SK-N-SH treated with all-trans-retinoic acid at 6 μM for 48 hours (cell line): ENCODE measurements around the gene KIF3C.

ENCODE experiments used
- ATAC-seq: fragments of 200-7000 bp; cut with Tn5 transposase; 3 replicates; pipeline ENCODE4 v1.9.1; 2020; ENCODE audit warnings: mild to moderate bottlenecking, moderate library complexity
- ARNTL ChIP-seq: fragments of 450-650 bp; formaldehyde crosslinking; IDR thresholded peaks from 2 replicates; pipeline ENCODE4 v1.5.0; 2020; ENCODE audit warnings: low read depth, mild to moderate bottlenecking, moderate library complexity, borderline replicate concordance
- BACH2 ChIP-seq: fragments of 250-450 bp; sonication (Bioruptor Pico); IDR thresholded peaks from 2 replicates; pipeline ENCODE4 v1.9.0; 2021; ENCODE audit warnings: mild to moderate bottlenecking, borderline replicate concordance
- CSDC2 ChIP-seq: fragments of 250-450 bp; sonication (Bioruptor Pico); IDR thresholded peaks from 2 replicates; pipeline ENCODE4 v1.5.0; 2020; ENCODE audit warnings: mild to moderate bottlenecking, moderate library complexity
- ESRRG ChIP-seq: fragments of 250-450 bp; sonication (Bioruptor Pico); IDR thresholded peaks from 2 replicates; pipeline ENCODE4 v1.6.1; 2021; ENCODE audit warnings: mild to moderate bottlenecking
- GLIS3 ChIP-seq: fragments of 250-450 bp; sonication (Bioruptor Pico); IDR thresholded peaks from 2 replicates; pipeline ENCODE4 v1.5.0; 2020; ENCODE audit warnings: mild to moderate bottlenecking, moderate library complexity
- ISL1 ChIP-seq: fragments of 250-450 bp; sonication (Bioruptor Pico); IDR thresholded peaks from 2 replicates; pipeline ENCODE4 v2.1.2; 2022; ENCODE audit warnings: mild to moderate bottlenecking, moderate library complexity
- PPARA ChIP-seq: fragments of 250-450 bp; sonication (Bioruptor Pico); IDR thresholded peaks from 2 replicates; pipeline ENCODE4 v1.5.0; 2020; ENCODE audit warnings: mild to moderate bottlenecking, borderline replicate concordance
- RARB ChIP-seq: fragments of 250-450 bp; sonication (Bioruptor Pico); IDR thresholded peaks from 2 replicates; pipeline ENCODE4 v1.8.0; 2021; ENCODE audit warnings: mild to moderate bottlenecking, moderate library complexity
- SNAI2 ChIP-seq: fragments of 250-450 bp; sonication (Bioruptor Pico); IDR thresholded peaks from 2 replicates; pipeline ENCODE4 v1.5.0; 2020; ENCODE audit warnings: mild to moderate bottlenecking, moderate library complexity
- TCF4 ChIP-seq: fragments of 250-450 bp; sonication (Bioruptor Pico); IDR thresholded peaks from 2 replicates; pipeline ENCODE4 v1.8.0; 2021; ENCODE audit warnings: mild to moderate bottlenecking, moderate library complexity, borderline replicate concordance
- ZC3H10 ChIP-seq: fragments of 250-450 bp; sonication (Bioruptor Pico); IDR thresholded peaks from 2 replicates; pipeline ENCODE4 v1.5.1; 2021; ENCODE audit warnings: mild to moderate bottlenecking, moderate library complexity
- ZFP3 ChIP-seq: fragments of 250-450 bp; sonication (Bioruptor Pico); IDR thresholded peaks from 2 replicates; pipeline ENCODE4 v1.5.0; 2020; ENCODE audit warnings: mild to moderate bottlenecking, moderate library complexity
- ZNF565 ChIP-seq: fragments of 450-650 bp; formaldehyde crosslinking; conservative IDR thresholded peaks from 2 replicates; pipeline ENCODE4 v1.5.0; 2020; ENCODE audit warnings: low read depth, mild to moderate bottlenecking, moderate library complexity
- ZNF70 ChIP-seq: fragments of 450-650 bp; formaldehyde crosslinking; IDR thresholded peaks from 2 replicates; pipeline ENCODE4 v1.5.0; 2020; ENCODE audit warnings: mild to moderate bottlenecking, moderate library complexity
- TF ChIP-seq, protein P1 (sequence below): fragments of 250-450 bp; sonication (Bioruptor Pico); IDR thresholded peaks from 2 replicates; pipeline ENCODE4 v1.5.0; 2020; ENCODE audit warnings: mild to moderate bottlenecking, moderate library complexity
- TF ChIP-seq, protein P2 (sequence below): fragments of 250-450 bp; sonication (Bioruptor Pico); IDR thresholded peaks from 2 replicates; pipeline ENCODE4 v1.5.1; 2020; ENCODE audit warnings: low read depth, mild to moderate bottlenecking, moderate library complexity
- TF ChIP-seq, protein P3 (sequence below): fragments of 250-450 bp; sonication (Bioruptor Pico); IDR thresholded peaks from 2 replicates; pipeline ENCODE4 v1.8.0; 2021; ENCODE audit warnings: low read depth, mild to moderate bottlenecking, moderate library complexity, borderline replicate concordance
- TF ChIP-seq, protein P4 (sequence below): fragments of 250-450 bp; sonication (Bioruptor Pico); IDR thresholded peaks from 2 replicates; pipeline ENCODE4 v1.5.1; 2021; ENCODE audit warnings: mild to moderate bottlenecking, moderate library complexity
- TF ChIP-seq, protein P5 (sequence below): fragments of 250-450 bp; sonication (Bioruptor Pico); IDR thresholded peaks from 2 replicates; pipeline ENCODE4 v1.8.0; 2020; ENCODE audit warnings: mild to moderate bottlenecking, moderate library complexity, borderline replicate concordance

Gene KIF3C

DNA sequence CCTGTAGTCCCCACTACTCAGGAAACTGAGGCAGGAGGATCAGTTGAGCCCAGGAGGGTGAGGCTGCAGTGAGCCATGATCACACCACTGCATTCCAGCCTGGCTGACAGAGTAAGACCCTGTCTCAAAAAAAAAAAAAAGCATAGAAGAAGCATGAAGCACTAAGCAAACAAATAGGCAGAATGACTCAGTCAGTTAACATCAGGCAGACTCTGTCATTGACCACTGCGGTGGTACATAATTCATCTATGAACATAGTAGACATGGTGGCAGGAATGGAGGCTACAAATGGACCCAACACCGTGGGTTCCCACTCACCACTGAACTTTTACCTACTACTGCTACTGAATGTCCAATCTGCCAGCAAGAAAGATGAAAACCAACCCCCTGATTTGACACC, 96.4 kb downstream of the KIF3C start:
- ATAC-seq: peak; percentile 47; the same call in 2 of the 3 replicates
- TF ChIP-seq BACH2 (CRISPR knock-in tag) (no peak), GLIS3 (CRISPR knock-in tag) (no peak), ESRRG (no peak), ZNF70 (CRISPR knock-in tag) (no peak), ZC3H10 (CRISPR knock-in tag) (no peak), ARNTL (CRISPR knock-in tag) (no peak), ZNF565 (CRISPR knock-in tag) (no peak), RARB (CRISPR knock-in tag) (no peak), PPARA (no peak), SNAI2 (CRISPR knock-in tag) (no peak), CSDC2 (no peak), TCF4 (CRISPR knock-in tag) (no peak), ZFP3 (CRISPR knock-in tag) (no peak)
- TF ChIP-seq, protein P1, sequence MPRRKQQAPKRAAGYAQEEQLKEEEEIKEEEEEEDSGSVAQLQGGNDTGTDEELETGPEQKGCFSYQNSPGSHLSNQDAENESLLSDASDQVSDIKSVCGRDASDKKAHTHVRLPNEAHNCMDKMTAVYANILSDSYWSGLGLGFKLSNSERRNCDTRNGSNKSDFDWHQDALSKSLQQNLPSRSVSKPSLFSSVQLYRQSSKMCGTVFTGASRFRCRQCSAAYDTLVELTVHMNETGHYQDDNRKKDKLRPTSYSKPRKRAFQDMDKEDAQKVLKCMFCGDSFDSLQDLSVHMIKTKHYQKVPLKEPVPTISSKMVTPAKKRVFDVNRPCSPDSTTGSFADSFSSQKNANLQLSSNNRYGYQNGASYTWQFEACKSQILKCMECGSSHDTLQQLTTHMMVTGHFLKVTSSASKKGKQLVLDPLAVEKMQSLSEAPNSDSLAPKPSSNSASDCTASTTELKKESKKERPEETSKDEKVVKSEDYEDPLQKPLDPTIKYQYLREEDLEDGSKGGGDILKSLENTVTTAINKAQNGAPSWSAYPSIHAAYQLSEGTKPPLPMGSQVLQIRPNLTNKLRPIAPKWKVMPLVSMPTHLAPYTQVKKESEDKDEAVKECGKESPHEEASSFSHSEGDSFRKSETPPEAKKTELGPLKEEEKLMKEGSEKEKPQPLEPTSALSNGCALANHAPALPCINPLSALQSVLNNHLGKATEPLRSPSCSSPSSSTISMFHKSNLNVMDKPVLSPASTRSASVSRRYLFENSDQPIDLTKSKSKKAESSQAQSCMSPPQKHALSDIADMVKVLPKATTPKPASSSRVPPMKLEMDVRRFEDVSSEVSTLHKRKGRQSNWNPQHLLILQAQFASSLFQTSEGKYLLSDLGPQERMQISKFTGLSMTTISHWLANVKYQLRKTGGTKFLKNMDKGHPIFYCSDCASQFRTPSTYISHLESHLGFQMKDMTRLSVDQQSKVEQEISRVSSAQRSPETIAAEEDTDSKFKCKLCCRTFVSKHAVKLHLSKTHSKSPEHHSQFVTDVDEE (CRISPR knock-in tag): no peak
- TF ChIP-seq, protein P2, sequence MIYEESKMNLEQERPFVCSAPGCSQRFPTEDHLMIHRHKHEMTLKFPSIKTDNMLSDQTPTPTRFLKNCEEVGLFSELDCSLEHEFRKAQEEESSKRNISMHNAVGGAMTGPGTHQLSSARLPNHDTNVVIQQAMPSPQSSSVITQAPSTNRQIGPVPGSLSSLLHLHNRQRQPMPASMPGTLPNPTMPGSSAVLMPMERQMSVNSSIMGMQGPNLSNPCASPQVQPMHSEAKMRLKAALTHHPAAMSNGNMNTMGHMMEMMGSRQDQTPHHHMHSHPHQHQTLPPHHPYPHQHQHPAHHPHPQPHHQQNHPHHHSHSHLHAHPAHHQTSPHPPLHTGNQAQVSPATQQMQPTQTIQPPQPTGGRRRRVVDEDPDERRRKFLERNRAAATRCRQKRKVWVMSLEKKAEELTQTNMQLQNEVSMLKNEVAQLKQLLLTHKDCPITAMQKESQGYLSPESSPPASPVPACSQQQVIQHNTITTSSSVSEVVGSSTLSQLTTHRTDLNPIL (CRISPR knock-in tag): no peak

DNA sequence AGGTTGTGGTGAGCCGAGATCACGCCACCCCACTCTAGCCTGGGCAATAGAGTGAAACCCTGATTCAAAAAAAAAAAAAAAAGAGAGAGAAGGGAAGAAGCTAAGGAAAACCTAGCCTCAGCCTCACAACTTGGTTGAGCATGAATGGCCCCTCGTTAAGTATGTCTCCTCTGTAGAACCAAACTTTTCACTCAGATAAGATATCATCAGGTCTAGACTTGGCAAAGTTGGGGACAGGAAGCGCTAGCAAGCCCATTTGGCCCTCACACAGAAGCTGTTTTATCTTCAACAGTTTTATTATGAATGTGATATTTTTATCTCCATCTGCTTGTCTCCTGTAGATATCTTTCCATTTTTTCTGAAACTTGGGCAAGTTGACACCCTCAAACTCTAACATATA, 100.5 kb downstream of the KIF3C start:
- TF ChIP-seq, protein P1 (CRISPR knock-in tag): no peak
- no peak for TF ChIP-seq BACH2 (CRISPR knock-in tag)
- no peak for ATAC-seq

DNA sequence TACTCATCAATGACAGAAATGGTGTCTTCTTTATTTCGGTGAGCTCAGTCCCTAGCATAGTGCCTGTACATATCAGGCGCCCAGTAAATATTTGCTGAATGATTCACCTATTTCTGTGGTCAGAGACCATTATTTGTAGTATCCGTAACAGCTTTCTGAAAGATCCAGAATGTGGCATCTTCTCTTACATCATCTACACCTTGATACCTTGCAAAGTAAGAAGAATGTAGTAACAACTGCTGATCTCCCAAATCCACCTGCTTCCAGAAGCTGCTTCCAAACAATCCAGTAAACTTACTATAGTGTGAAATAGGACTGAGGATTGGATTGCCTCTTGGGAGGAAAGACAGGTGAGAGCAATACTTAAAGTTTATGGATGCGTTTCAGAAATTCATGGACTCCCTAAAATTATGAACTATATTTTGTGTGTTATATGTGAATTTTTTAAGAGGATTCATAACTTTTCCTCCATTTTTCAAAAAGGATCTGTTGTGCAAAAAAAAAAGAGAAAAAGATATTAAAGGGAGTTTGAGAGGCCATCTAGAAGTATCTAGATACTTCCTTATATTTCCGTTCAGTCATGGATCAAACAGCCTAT, 103.1 kb downstream of the KIF3C start:
- peak; percentile 5 for ATAC-seq
- TF ChIP-seq, protein P3, sequence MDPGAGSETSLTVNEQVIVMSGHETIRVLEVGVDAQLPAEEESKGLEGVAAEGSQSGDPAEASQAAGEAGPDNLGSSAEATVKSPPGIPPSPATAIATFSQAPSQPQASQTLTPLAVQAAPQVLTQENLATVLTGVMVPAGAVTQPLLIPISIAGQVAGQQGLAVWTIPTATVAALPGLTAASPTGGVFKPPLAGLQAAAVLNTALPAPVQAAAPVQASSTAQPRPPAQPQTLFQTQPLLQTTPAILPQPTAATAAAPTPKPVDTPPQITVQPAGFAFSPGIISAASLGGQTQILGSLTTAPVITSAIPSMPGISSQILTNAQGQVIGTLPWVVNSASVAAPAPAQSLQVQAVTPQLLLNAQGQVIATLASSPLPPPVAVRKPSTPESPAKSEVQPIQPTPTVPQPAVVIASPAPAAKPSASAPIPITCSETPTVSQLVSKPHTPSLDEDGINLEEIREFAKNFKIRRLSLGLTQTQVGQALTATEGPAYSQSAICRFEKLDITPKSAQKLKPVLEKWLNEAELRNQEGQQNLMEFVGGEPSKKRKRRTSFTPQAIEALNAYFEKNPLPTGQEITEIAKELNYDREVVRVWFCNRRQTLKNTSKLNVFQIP (CRISPR knock-in tag): no peak
- TF ChIP-seq CSDC2: no peak
- TF ChIP-seq ESRRG: no peak
- no peak for TF ChIP-seq ZNF565 (CRISPR knock-in tag)
- no peak for TF ChIP-seq GLIS3 (CRISPR knock-in tag)
- TF ChIP-seq, protein P4, sequence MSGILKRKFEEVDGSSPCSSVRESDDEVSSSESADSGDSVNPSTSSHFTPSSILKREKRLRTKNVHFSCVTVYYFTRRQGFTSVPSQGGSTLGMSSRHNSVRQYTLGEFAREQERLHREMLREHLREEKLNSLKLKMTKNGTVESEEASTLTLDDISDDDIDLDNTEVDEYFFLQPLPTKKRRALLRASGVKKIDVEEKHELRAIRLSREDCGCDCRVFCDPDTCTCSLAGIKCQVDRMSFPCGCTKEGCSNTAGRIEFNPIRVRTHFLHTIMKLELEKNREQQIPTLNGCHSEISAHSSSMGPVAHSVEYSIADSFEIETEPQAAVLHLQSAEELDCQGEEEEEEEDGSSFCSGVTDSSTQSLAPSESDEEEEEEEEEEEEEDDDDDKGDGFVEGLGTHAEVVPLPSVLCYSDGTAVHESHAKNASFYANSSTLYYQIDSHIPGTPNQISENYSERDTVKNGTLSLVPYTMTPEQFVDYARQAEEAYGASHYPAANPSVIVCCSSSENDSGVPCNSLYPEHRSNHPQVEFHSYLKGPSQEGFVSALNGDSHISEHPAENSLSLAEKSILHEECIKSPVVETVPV (CRISPR knock-in tag): no peak
- TF ChIP-seq, protein P5, sequence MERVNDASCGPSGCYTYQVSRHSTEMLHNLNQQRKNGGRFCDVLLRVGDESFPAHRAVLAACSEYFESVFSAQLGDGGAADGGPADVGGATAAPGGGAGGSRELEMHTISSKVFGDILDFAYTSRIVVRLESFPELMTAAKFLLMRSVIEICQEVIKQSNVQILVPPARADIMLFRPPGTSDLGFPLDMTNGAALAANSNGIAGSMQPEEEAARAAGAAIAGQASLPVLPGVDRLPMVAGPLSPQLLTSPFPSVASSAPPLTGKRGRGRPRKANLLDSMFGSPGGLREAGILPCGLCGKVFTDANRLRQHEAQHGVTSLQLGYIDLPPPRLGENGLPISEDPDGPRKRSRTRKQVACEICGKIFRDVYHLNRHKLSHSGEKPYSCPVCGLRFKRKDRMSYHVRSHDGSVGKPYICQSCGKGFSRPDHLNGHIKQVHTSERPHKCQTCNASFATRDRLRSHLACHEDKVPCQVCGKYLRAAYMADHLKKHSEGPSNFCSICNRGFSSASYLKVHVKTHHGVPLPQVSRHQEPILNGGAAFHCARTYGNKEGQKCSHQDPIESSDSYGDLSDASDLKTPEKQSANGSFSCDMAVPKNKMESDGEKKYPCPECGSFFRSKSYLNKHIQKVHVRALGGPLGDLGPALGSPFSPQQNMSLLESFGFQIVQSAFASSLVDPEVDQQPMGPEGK (CRISPR knock-in tag): no peak
- no peak for TF ChIP-seq ZFP3 (CRISPR knock-in tag)
- TF ChIP-seq, protein P1 (CRISPR knock-in tag): no peak
- TF ChIP-seq, protein P2 (CRISPR knock-in tag): no peak
- no peak for TF ChIP-seq SNAI2 (CRISPR knock-in tag)
- TF ChIP-seq TCF4 (CRISPR knock-in tag): no peak
- no peak for TF ChIP-seq ISL1
- TF ChIP-seq ZC3H10 (CRISPR knock-in tag): no peak
- TF ChIP-seq ARNTL (CRISPR knock-in tag): no peak
- TF ChIP-seq PPARA: no peak
